Caco-2 (cell line): ENCODE measurements around the gene SERPINB2. TPM values are rescaled to one million over a fixed set of nuclear protein-coding genes. Genes with fewer than 3 reads are reported as not detected.

Experiments
- BruUV-seq: library from RNA; stranded (reverse); fragments of 400-500 nt; replicated peaks from 2 replicates; lab custom pipeline; 2021; lab: Mats Ljungman, UMichigan
- CTCF ChIA-PET: fragments of 300-600 bp; sonication (Branson Sonifier 250); formaldehyde crosslinking; loops from one replicate; lab custom pipeline; 2022; ENCODE audit warnings: antibody characterized with exemption; lab: Charles Lee
- POLR2A ChIA-PET: fragments of 300-600 bp; sonication (Branson Sonifier 250); formaldehyde crosslinking; loops from one replicate; lab custom pipeline; 2022; ENCODE audit warnings: antibody characterized with exemption; lab: Charles Lee
- DNase-seq, 2 experiments: peaks; one replicate each; pipeline versions ENCODE4 v3.0.0 to v3.0.0-alpha.2; 2020 to 2022
- H3K27me3 ChIP-seq: replicated peaks from 2 replicates; pipeline ENCODE4 v1.6.0; 2011; ENCODE audit warnings: low read length; ENCODE audit not compliant: control insufficient read depth, insufficient read depth
- H3K36me3 ChIP-seq: 2 replicates; pipeline ENCODE4 v1.5.1; 2011; ENCODE audit warnings: low read length; ENCODE audit not compliant: control insufficient read depth, insufficient read depth
- H3K4me1 ChIP-seq: fragments of 250-450 bp; sonication (Bioruptor Pico); 2 replicates; pipeline ENCODE4 v1.5.1; 2020; ENCODE audit warnings: mild to moderate bottlenecking
- H3K4me3 ChIP-seq: 2 replicates; pipeline ENCODE4 v1.5.1; 2011; ENCODE audit warnings: low read depth, mild to moderate bottlenecking, control low read depth, low read length
- H3K9me3 ChIP-seq: fragments of 250-450 bp; sonication (Bioruptor Pico); 2 replicates; pipeline ENCODE4 v1.5.1; 2020; ENCODE audit warnings: mild to moderate bottlenecking, moderate library complexity
- H3K27ac Mint-ChIP-seq: one replicate; pipeline ENCODE4 v1.8.0; 2022; ENCODE audit warnings: mixed read lengths; ENCODE audit not compliant: unreplicated experiment
- H3K27me3 Mint-ChIP-seq: one replicate; pipeline ENCODE4 v1.8.0; 2022; ENCODE audit warnings: mixed read lengths; ENCODE audit not compliant: insufficient read depth, unreplicated experiment
- H3K36me3 Mint-ChIP-seq: one replicate; pipeline ENCODE4 v1.8.0; 2022; ENCODE audit warnings: mild to moderate bottlenecking, mixed read lengths; ENCODE audit not compliant: insufficient read depth, unreplicated experiment
- H3K4me1 Mint-ChIP-seq: one replicate; pipeline ENCODE4 v1.8.0; 2022; ENCODE audit warnings: low read depth, mixed read lengths; ENCODE audit not compliant: unreplicated experiment
- H3K4me3 Mint-ChIP-seq: one replicate; pipeline ENCODE4 v1.8.0; 2022; ENCODE audit warnings: mild to moderate bottlenecking, moderate library complexity, mixed read lengths; ENCODE audit not compliant: unreplicated experiment
- H3K9me3 Mint-ChIP-seq: one replicate; pipeline ENCODE4 v1.8.0; 2022; ENCODE audit warnings: mixed read lengths; ENCODE audit not compliant: unreplicated experiment
- CTCF ChIP-seq, 2 experiments: fragments of 200-600 bp in 1 of 2; IDR thresholded peaks; 1 replicate in 1 of 2; 2 replicates in 1 of 2; pipeline versions ENCODE4 v1.5.1 to v1.8.0; 2011 to 2022; ENCODE audit warnings: antibody characterized with exemption in 1 of 2, control low read depth in 1 of 2, inconsistent platforms in 1 of 2, low read depth in 1 of 2, low read length in 1 of 2, mild to moderate bottlenecking in 1 of 2, moderate library complexity in 1 of 2; ENCODE audit not compliant: insufficient read depth in 1 of 2, severe bottlenecking in 1 of 2, unreplicated experiment in 1 of 2
- intact Hi-C: fragments of 100-400 bp; cut with micrococcal nuclease; formaldehyde crosslinking; loops from one replicate; pipeline ENCODE4 v1.10.0; 2022; ENCODE audit not compliant: unreplicated experiment
- total RNA-seq: library from RNA; stranded (reverse); gene quantifications from 2 replicates; pipeline ENCODE4 v1.2.3, GENCODE V29; 2022

SERPINB2 gene
- total RNA-seq, 1 experiment from 2014 or later = not detected

- Mint-ChIP-seq H3K4me3 (no peak overlapping the region), H3K27ac (no peak overlapping the region), H3K27me3 (no peaks in the 10 kb centered on the region), H3K36me3 (no peaks in the 10 kb centered on the region), H3K4me1 (no peaks in the 10 kb centered on the region), H3K9me3 (no peaks in the 10 kb centered on the region)
- Histone ChIP-seq H3K4me1 (no peaks in the 10 kb centered on the region), H3K27me3 (no peaks in the 10 kb centered on the region), H3K4me3 (no peak overlapping the region), H3K36me3 (no peaks in the 10 kb centered on the region), H3K9me3 (no peaks in the 10 kb centered on the region)
- ChIA-PET CTCF (no interaction called here), POLR2A (no interaction called here)
- no peak for DNase-seq
- intact Hi-C loops = no loop called here
- no peak for TF ChIP-seq CTCF (IDR thresholded peaks at IDR 0.05; ENCODE audit: insufficient read depth in 1 of 2, low read depth in 1 of 2, low read length in 1 of 2, severe bottlenecking in 1 of 2, unreplicated experiment in 1 of 2)
- BruUV-seq = no TSS peak
Observed at GRCh38 chr18:63867368-63868125, 20.0 kb upstream of the SERPINB2 start.

GRCh38 chr18:63868546-63868945, 19.0 kb upstream of the SERPINB2 start:
- Histone ChIP-seq H3K36me3 (no peaks in the 10 kb centered on the region), H3K9me3 (no peaks in the 10 kb centered on the region), H3K4me1 (no peaks in the 10 kb centered on the region), H3K27me3 (no peaks in the 10 kb centered on the region), H3K4me3 (no peak overlapping the region)
- no TSS peak for BruUV-seq
- DNase-seq = no peak
- Mint-ChIP-seq H3K27me3 (no peaks in the 10 kb centered on the region), H3K27ac (no peak overlapping the region), H3K9me3 (no peaks in the 10 kb centered on the region), H3K36me3 (no peaks in the 10 kb centered on the region), H3K4me1 (no peaks in the 10 kb centered on the region), H3K4me3 (no peak overlapping the region)
- intact Hi-C loops = no loop called here
- TF ChIP-seq CTCF (IDR thresholded peaks at IDR 0.05; ENCODE audit: insufficient read depth in 1 of 2, low read depth in 1 of 2, low read length in 1 of 2, severe bottlenecking in 1 of 2, unreplicated experiment in 1 of 2) = no peak
- ChIA-PET POLR2A (no interaction called here), CTCF (no interaction called here)

GRCh38 chr18:63869374-63869773, 18.1 kb upstream of the SERPINB2 start:
- H3K9me3 Mint-ChIP-seq = no peaks in the 10 kb centered on the region
- H3K4me3 ChIP-seq = no peak overlapping the region
- BruUV-seq = no TSS peak
- H3K27ac Mint-ChIP-seq = no peak overlapping the region
- H3K4me3 Mint-ChIP-seq = no peak overlapping the region
- TF ChIP-seq CTCF (IDR thresholded peaks at IDR 0.05; ENCODE audit: insufficient read depth in 1 of 2, low read depth in 1 of 2, low read length in 1 of 2, severe bottlenecking in 1 of 2, unreplicated experiment in 1 of 2) = no peak
- POLR2A ChIA-PET = no interaction called here
- H3K9me3 ChIP-seq = no peaks in the 10 kb centered on the region
- H3K4me1 ChIP-seq = no peaks in the 10 kb centered on the region
- no peaks in the 10 kb centered on the region for H3K27me3 ChIP-seq
- no peaks in the 10 kb centered on the region for H3K36me3 ChIP-seq
- no peak for DNase-seq
- H3K4me1 Mint-ChIP-seq = no peaks in the 10 kb centered on the region
- no peaks in the 10 kb centered on the region for H3K36me3 Mint-ChIP-seq
- H3K27me3 Mint-ChIP-seq = no peaks in the 10 kb centered on the region
- intact Hi-C loops = no loop called here
- CTCF ChIA-PET = no interaction called here
